Measurements from ENCODE around the gene ACVR1C.
"Not testable (repeated sequence)": the region's sequence is repeated elsewhere in the genome, so short reads cannot be mapped to it uniquely, and the experiment has no call there.

Gene ACVR1C

DNA sequence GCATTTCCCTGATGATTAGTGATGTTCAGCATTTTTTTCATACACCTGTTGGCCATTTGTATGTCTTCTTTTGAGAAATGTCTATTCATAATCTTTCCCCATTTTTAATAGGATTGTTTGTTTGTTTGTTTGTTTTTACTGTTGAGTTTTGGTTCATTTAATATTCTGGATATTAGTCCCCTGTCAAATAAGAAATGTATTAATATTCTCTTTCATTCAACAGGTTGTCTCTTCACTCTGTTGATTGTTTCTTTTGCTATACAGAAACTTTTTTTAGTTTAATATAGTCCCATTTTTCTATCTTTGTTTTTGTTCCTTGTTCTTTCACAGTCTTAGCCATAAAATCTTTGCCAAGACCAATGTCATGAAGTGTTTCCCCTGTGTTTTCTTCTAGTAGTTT is 22.1 kb downstream of the ACVR1C start:
- DNase-seq (ENCODE audit: low spot score in 2 of 2), result no peak
- Mint-ChIP-seq H3K36me3 (peaks cover 6% of the 10 kb centered on the region), H3K4me3 (no peak overlapping the region), H3K27me3 (peaks cover 5% of the 10 kb centered on the region), H3K9me3 (peaks cover 8% of the 10 kb centered on the region), H3K27ac (no peak overlapping the region), H3K4me1 (peaks cover 2% of the 10 kb centered on the region)
- ATAC-seq (ENCODE audit: low read depth), result no peak

DNA sequence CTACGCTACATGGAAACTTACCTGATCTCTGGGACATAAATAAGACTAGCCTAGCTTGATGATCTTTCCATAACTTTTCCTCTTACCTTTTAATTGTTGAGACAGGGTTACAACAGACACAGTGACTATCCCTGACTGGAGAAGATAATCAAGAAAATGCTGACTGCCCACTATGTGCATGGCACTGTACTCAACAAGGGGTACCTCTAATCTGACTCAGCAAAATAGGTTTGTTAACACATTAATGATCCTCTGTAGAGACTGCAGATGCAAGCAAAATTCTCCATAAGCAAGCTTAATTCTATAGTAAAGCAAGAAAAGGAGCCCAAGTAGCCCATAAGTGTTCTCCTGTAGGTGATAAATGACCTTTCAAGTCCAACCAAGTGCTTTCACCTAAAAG is 25.5 kb downstream of the ACVR1C start:
- H3K9me3 Mint-ChIP-seq, result no peaks in the 10 kb centered on the region
- H3K27ac Mint-ChIP-seq, result no peak overlapping the region
- DNase-seq (ENCODE audit: low spot score in 2 of 2), result no peak
- H3K4me3 Mint-ChIP-seq, result no peak overlapping the region
- H3K27me3 Mint-ChIP-seq, result no peaks in the 10 kb centered on the region
- no peaks in the 10 kb centered on the region for H3K4me1 Mint-ChIP-seq
- no peak for ATAC-seq (ENCODE audit: low read depth)
- H3K36me3 Mint-ChIP-seq, result no peaks in the 10 kb centered on the region

DNA sequence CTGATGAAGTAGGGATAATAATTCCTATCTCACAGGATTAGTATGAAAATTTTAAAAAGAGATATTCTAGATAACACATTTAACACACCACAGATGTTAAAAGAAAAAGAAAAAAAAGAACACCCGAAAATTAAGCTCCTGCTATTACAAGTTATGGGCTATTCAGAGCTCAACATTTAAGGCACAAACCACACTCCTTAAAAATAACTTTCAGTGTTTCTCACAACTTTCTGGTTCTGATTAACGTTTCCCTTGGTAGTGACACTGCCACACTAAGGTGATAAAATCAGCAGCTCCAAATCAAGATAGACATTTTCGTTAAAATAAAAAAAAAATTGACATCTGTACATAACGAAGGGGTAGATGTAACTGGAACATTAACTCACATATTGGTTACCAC is 26.9 kb downstream of the ACVR1C start:
- H3K27me3 Mint-ChIP-seq, result no peaks in the 10 kb centered on the region
- no peak overlapping the region for H3K4me3 Mint-ChIP-seq
- ATAC-seq (ENCODE audit: low read depth) (no peak), DNase-seq (ENCODE audit: low spot score in 2 of 2) (no peak)
- H3K9me3 Mint-ChIP-seq, result no peaks in the 10 kb centered on the region
- no peak overlapping the region for H3K27ac Mint-ChIP-seq
- no peaks in the 10 kb centered on the region for H3K36me3 Mint-ChIP-seq
- H3K4me1 Mint-ChIP-seq, result no peaks in the 10 kb centered on the region

DNA sequence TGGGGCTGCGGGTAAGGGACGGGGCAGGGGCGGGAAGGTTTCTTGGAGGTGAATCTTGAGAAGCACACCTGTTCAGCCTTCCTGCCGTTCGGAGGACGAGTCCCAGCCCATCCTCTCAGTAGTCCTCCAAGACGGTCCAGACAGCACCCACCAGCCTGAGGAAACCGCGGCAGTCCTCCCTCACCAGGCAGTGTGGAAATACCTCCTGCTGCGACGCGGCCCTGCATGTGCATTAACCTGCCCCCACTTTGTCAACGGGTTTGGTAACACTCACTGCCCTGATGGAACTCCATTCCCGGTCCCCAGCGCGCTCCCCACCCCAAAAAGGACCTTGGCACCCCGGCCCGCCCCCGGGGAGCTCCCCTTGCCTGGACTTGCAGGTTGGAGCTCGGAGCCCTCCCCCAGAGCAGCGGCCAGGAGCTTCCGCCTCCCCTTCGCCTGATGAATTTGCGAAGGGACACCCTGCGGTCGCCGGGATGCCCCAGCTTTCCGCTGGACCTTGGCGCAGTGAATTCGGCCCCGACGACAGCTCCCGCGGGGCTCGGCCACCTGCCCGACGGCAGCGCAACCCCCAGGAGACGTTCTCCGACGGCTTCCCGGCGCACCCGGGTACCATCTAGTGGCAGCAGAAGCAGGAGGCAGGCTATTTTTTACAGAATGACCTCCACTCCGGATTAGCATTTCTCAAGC is 31.5 kb downstream of the ACVR1C start:
- Mint-ChIP-seq H3K27me3 (peaks cover 2% of the 10 kb centered on the region), H3K4me1 (peaks cover 4% of the 10 kb centered on the region), H3K4me3 (peak overlapping the region; percentile 59), H3K27ac (no peak overlapping the region), H3K9me3 (no peaks in the 10 kb centered on the region), H3K36me3 (no peaks in the 10 kb centered on the region)
- peak; percentile 91 for ATAC-seq (ENCODE audit: low read depth)
- peak; percentile 39 to 46 for DNase-seq (ENCODE audit: low spot score in 2 of 2)

DNA sequence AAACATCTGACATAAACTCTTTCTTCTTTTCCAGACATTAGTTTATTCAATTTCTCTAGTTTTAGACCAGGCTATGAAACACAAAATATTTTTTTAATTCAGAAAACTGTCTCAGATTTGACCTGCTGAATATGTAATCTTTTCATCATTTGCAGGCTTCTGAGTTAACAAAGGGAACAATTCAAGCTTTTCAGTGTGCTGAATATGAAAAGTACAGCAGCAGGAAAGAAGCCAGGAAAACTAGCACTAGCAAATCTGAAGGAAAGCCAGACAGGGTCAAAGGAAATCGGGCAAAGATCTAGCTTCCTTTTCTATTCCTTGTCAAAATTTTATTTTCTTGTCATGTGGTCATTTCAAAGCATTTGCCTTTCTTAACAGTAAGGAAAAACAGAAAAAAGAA is 35.3 kb downstream of the ACVR1C start:
- no peaks in the 10 kb centered on the region for H3K9me3 Mint-ChIP-seq

DNA sequence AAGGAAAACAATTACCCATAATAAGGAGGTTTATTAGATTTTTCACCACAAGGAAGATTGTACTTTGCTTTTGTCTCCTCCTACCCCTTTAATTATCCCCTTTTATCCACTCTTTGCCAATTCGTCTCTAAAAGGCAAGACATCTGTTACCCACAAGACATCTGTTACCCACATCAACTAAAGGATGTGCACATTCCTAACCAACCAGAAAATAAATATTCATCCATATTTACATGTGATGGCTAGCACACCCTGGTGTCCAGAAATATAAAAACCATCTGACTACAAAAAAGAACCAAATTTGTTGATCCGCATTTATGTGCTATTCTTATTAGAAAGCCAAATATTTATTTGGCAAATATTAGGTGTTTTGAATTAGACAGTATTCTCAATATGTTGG is 35.7 kb downstream of the ACVR1C start:
- H3K27ac Mint-ChIP-seq, result no peak overlapping the region
- ATAC-seq (ENCODE audit: low read depth) (peak; percentile 44), DNase-seq (ENCODE audit: low spot score in 2 of 2) (no peak)
- H3K4me3 Mint-ChIP-seq, result no peak overlapping the region
- no peaks in the 10 kb centered on the region for H3K36me3 Mint-ChIP-seq
- H3K4me1 Mint-ChIP-seq, result peaks cover 4% of the 10 kb centered on the region
- H3K27me3 Mint-ChIP-seq, result peaks cover 4% of the 10 kb centered on the region
- no peaks in the 10 kb centered on the region for H3K9me3 Mint-ChIP-seq

More for the DNA sequence above, 35.3 kb downstream of the ACVR1C start:
- Mint-ChIP-seq H3K27ac (no peak overlapping the region), H3K27me3 (peaks cover 2% of the 10 kb centered on the region), H3K36me3 (no peaks in the 10 kb centered on the region), H3K4me1 (peaks cover 4% of the 10 kb centered on the region), H3K4me3 (no peak overlapping the region)
- no peak for DNase-seq (ENCODE audit: low spot score in 2 of 2)
- ATAC-seq (ENCODE audit: low read depth), result no peak

DNA sequence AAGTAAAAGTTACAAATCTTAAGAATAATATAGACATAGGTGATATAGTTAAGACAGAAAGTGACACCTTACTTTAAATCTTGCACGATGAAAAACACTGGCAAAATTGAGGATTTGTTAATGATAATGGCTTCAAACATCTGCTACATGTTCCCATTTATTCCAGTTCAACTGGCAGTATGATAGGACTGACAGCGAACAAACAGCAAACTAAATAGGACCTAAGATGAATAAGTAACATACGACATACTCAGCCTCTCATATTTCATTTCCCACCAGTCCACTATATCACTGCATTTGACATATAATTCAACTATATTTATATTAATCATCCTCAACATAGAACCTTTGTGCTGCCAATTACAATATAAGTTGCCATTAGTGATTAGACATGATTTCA is 36.3 kb downstream of the ACVR1C start:
- Mint-ChIP-seq H3K27me3 (peaks cover 5% of the 10 kb centered on the region), H3K9me3 (no peaks in the 10 kb centered on the region), H3K4me1 (peaks cover 4% of the 10 kb centered on the region), H3K4me3 (no peak overlapping the region), H3K36me3 (no peaks in the 10 kb centered on the region), H3K27ac (no peak overlapping the region)
- no peak for DNase-seq (ENCODE audit: low spot score in 2 of 2)
- ATAC-seq (ENCODE audit: low read depth), result no peak

DNA sequence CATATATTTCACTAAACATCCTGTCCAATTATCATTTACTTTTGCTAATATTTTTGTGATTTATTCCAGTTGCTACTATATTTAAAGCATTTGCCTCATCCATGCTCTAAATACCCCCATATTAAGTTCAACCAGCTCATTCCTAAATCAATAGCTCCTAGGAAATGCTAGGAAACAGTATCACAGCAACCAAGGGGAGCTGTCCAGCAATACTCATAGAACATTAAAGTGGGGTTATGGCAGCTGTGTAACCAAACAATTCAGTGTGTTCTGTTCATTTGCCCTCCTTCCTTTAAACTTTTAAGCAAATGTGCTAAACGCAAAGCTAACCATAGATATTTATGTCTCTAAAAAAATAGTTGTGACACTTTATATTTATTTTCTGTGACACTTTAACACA is 41.1 kb downstream of the ACVR1C start:
- no peak for DNase-seq (ENCODE audit: low spot score in 2 of 2)
- H3K27ac Mint-ChIP-seq, result no peak overlapping the region

DNA sequence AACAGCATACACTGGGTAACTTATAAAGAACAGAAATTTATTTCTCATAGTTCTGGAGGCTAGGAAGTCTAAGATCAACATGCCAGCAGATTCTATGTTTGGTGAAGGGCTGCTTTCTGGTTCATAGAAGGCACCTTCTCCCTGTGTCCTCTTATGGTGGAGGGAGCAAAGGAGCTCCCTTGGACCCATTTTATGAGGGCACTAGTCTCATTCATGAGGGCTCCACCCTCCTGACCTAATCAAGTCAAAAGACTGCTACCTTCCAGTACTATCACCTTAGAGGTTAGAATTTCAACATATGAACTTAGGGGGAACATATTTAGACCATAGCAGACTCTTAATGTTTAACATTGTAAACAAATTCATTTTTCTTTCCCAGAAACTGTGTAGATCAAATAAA is 54.5 kb downstream of the ACVR1C start:
- Mint-ChIP-seq H3K36me3 (no peaks in the 10 kb centered on the region), H3K27me3 (peaks cover 2% of the 10 kb centered on the region), H3K4me3 (no peak overlapping the region), H3K27ac (no peak overlapping the region), H3K4me1 (peaks cover 3% of the 10 kb centered on the region), H3K9me3 (no peaks in the 10 kb centered on the region)
- ATAC-seq (ENCODE audit: low read depth) (no peak), DNase-seq (ENCODE audit: low spot score in 2 of 2) (no peak)

More for the DNA sequence above, 41.1 kb downstream of the ACVR1C start:
- no peaks in the 10 kb centered on the region for H3K4me1 Mint-ChIP-seq
- no peak for ATAC-seq (ENCODE audit: low read depth)
- peaks cover 1% of the 10 kb centered on the region for H3K9me3 Mint-ChIP-seq
- H3K4me3 Mint-ChIP-seq, result no peak overlapping the region
- H3K36me3 Mint-ChIP-seq, result no peaks in the 10 kb centered on the region
- peaks cover 4% of the 10 kb centered on the region for H3K27me3 Mint-ChIP-seq

DNA sequence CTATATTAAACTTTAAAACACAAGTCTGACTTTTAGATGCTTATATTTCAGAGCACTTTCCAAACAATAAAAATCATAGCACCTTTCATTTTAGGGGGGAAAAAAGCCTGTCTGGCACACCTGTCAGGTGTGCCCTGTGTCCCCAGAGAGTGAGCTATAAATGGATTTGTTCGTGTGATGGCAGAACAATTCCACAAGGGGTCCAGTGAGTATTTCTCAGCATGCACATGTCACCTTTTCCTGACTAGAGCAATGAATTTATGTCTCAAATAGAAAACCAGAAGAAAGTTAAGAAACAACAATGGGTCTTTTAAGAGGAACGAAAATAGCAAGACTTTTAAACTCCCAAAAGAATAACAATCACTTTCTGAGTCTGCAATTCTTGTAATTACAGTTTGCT is 55.9 kb downstream of the ACVR1C start:
- no peaks in the 10 kb centered on the region for H3K36me3 Mint-ChIP-seq
- no peak overlapping the region for H3K4me3 Mint-ChIP-seq
- ATAC-seq (ENCODE audit: low read depth) (peak; percentile 77), DNase-seq (ENCODE audit: low spot score in 2 of 2) (peak in 1 of 2 donors; percentile 16)
- H3K27me3 Mint-ChIP-seq, result peaks cover 1% of the 10 kb centered on the region
- H3K4me1 Mint-ChIP-seq, result peaks cover 3% of the 10 kb centered on the region
- no peaks in the 10 kb centered on the region for H3K9me3 Mint-ChIP-seq
- H3K27ac Mint-ChIP-seq, result no peak overlapping the region

DNA sequence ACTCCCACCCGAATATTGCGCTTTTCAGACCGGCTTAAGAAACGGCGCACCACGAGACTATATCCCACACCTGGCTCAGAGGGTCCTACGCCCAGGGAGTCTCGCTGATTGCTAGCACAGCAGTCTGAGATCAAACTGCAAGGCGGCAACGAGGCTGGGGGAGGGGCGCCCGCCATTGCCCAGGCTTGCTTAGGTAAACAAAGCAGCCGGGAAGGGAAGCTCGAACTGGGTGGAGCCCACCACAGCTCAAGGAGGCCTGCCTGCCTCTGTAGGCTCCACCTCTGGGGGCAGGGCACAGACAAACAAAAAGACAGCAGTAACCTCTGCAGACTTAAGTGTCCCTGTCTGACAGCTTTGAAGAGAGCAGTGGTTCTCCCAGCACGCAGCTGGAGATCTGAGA is 62.0 kb downstream of the ACVR1C start:
- not testable (repeated sequence) for H3K27me3 Mint-ChIP-seq; DNase-seq (ENCODE audit: low spot score in 2 of 2); ATAC-seq (ENCODE audit: low read depth); H3K9me3 Mint-ChIP-seq; H3K27ac Mint-ChIP-seq; H3K4me1 Mint-ChIP-seq; H3K4me3 Mint-ChIP-seq; H3K36me3 Mint-ChIP-seq

DNA sequence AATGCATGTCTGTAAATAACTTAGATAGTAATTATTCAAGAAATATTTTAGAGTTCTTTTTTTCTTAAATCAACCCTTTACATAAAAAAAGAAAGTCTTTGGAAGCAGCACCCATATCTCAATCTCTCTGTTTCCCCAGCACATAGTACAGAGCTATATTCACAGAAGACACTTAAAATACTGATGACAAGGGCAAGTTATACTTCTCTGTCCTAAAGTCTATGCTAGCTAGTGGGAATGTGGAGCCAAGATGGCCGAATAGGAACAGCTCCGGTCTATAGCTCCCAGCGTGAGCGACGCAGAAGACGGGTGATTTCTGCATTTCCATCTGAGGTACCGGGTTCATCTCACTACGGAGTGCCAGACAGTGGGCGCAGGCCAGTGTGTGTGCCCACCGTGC is 62.6 kb downstream of the ACVR1C start:
- not testable (repeated sequence) for H3K27me3 Mint-ChIP-seq; H3K4me1 Mint-ChIP-seq; DNase-seq (ENCODE audit: low spot score in 2 of 2); H3K4me3 Mint-ChIP-seq; ATAC-seq (ENCODE audit: low read depth); H3K27ac Mint-ChIP-seq; H3K36me3 Mint-ChIP-seq; H3K9me3 Mint-ChIP-seq

DNA sequence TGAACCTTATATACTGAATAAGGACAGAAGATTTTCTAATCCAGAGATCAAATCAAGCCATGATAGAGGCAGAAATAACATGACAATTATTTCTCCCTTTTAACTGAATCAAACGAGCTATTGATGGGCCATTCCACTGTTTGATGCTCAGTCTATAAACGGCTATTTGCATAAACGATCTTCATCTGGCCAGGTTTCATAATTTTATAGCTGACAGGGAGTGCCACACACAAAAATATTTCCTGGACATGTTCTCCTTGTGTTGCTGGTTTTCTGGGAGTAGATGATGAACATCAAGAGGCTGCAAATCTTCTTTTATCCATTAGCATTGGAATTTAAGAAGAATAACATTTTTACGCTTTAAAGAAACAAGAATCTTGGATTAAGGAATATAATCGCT is 63.1 kb downstream of the ACVR1C start:
- Mint-ChIP-seq H3K4me1 (peaks cover 7% of the 10 kb centered on the region), H3K27me3 (peaks cover 4% of the 10 kb centered on the region), H3K36me3 (peaks cover 3% of the 10 kb centered on the region), H3K27ac (no peak overlapping the region), H3K9me3 (peaks cover 2% of the 10 kb centered on the region), H3K4me3 (no peak overlapping the region)
- no peak for DNase-seq (ENCODE audit: low spot score in 2 of 2)
- ATAC-seq (ENCODE audit: low read depth), result no peak

DNA sequence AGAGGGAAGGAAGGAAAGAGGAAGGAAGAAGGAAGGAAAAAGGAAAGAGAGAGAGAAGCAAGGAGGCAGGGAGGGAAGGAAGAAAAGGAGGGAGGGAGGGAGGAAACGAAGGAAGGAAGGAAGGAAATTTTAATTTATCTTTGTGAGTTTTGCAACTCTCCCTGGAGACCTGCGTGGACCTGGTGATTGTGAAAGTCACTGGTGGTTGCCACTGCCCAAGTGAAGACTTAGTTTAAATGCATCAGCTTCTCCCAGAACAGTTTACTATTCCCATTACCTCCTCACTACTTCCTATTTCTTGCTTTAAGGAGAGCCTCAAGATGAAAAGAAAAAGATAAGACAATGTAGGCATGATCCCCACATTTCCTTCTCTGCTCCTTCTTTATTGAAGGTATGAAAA is 68.8 kb downstream of the ACVR1C start:
- Mint-ChIP-seq H3K27me3 (peaks cover 7% of the 10 kb centered on the region), H3K27ac (no peak overlapping the region), H3K36me3 (peaks cover 5% of the 10 kb centered on the region), H3K9me3 (peaks cover 2% of the 10 kb centered on the region), H3K4me3 (no peak overlapping the region), H3K4me1 (peaks cover 11% of the 10 kb centered on the region)
- no peak for DNase-seq (ENCODE audit: low spot score in 2 of 2)
- no peak for ATAC-seq (ENCODE audit: low read depth)

DNA sequence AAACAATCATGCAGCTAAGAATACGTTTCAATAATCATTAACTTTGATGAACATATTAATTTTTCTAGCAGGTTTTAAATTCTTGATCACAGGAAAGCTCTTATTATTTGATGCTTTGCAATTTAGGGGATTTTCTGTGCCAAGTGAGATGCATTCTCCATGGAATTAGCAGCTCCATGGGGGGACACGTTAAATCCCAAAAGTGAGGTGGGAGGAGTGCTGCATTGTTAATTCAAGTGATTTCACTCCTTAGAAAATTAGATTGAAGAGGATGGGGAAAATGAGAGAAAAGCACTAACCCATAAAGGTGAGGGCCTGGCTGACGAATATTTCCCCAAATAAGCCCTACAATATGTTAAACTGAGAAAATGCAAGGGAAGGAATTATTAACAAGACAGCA is 69.2 kb downstream of the ACVR1C start:
- Mint-ChIP-seq H3K4me3 (no peak overlapping the region), H3K4me1 (peaks cover 11% of the 10 kb centered on the region), H3K27me3 (peaks cover 4% of the 10 kb centered on the region), H3K36me3 (peaks cover 5% of the 10 kb centered on the region), H3K27ac (no peak overlapping the region), H3K9me3 (peaks cover 2% of the 10 kb centered on the region)
- ATAC-seq (ENCODE audit: low read depth) (no peak), DNase-seq (ENCODE audit: low spot score in 2 of 2) (no peak)

Measured in memory B cell (primary cell).